SK-N-MC (cell line): ENCODE measurements around the gene ACTA2.

Source experiments
- DNase-seq: peaks from one replicate; pipeline ENCODE4 v3.0.0-alpha.2; 2011; ENCODE audit warnings: low read depth, low spot score
- H3K27ac ChIP-seq: fragments of 200-600 bp; sonication (generic); 2 replicates; pipeline ENCODE4 v1.5.1; 2016; ENCODE audit warnings: mixed run types
- H3K36me3 ChIP-seq: fragments of 200-600 bp; sonication (generic); 2 replicates; pipeline ENCODE4 v1.6.1; 2017; ENCODE audit warnings: antibody characterized with exemption, low read length, mixed read lengths; ENCODE audit not compliant: insufficient read depth
- H3K4me3 ChIP-seq: fragments of 200-600 bp; sonication (generic); 2 replicates; pipeline ENCODE4 v1.5.1; 2016
- H3K9ac ChIP-seq: fragments of 200-600 bp; sonication (generic); 2 replicates; pipeline ENCODE4 v1.8.0; 2017; ENCODE audit warnings: mixed run types, mixed read lengths; ENCODE audit not compliant: insufficient read length
- H3K9me3 ChIP-seq: fragments of 200-600 bp; sonication (generic); 2 replicates; pipeline ENCODE4 v1.6.1; 2017; ENCODE audit warnings: low read depth, mild to moderate bottlenecking, antibody characterized with exemption, low read length, moderate library complexity, mixed read lengths
- EZH2 ChIP-seq: fragments of 200-600 bp; sonication (generic); IDR thresholded peaks from one replicate; pipeline ENCODE4 v1.6.1; 2017; ENCODE audit warnings: antibody characterized with exemption
- FOXP2 ChIP-seq: optimal IDR thresholded peaks from 2 replicates; pipeline ENCODE3; 2011; ENCODE audit warnings: mild to moderate bottlenecking, moderate library complexity; ENCODE audit not compliant: insufficient read depth; ENCODE audit errors: extremely low read length, control extremely low read depth
- POLR2AphosphoS5 ChIP-seq: IDR thresholded peaks from 2 replicates; pipeline ENCODE4 v1.6.1; 2012; ENCODE audit warnings: mild to moderate bottlenecking, low read depth, low read length, borderline replicate concordance

Gene ACTA2

GRCh38 chr10:88986549-88987242 lies 34.1 kb upstream of the ACTA2 start:
- DNase-seq: no peak
- Histone ChIP-seq H3K36me3 (no peaks in the 10 kb centered on the region), H3K27ac (peak overlapping the region; percentile 97), H3K9ac (peak overlapping the region; percentile 47), H3K4me3 (peak overlapping the region; percentile 40; the same call in 1 of the 2 replicates), H3K9me3 (no peaks in the 10 kb centered on the region)
- peak; percentile 32; the same call in 1 of the 2 replicates for TF ChIP-seq POLR2AphosphoS5
- no peak for TF ChIP-seq FOXP2

- Histone ChIP-seq H3K9ac (no peak overlapping the region), H3K27ac (no peak overlapping the region), H3K36me3 (no peaks in the 10 kb centered on the region), H3K4me3 (no peak overlapping the region), H3K9me3 (no peaks in the 10 kb centered on the region)
- TF ChIP-seq EZH2: no peak
- TF ChIP-seq POLR2AphosphoS5: no peak
- TF ChIP-seq FOXP2: no peak
- DNase-seq: no peak
These were observed 32.0 kb upstream of the ACTA2 start for GRCh38 chr10:88984525-88984924.

- no peaks in the 10 kb centered on the region for H3K36me3 ChIP-seq
- no peaks in the 10 kb centered on the region for H3K9me3 ChIP-seq
- no peak for DNase-seq
- TF ChIP-seq POLR2AphosphoS5: no peak
- TF ChIP-seq EZH2: no peak
- no peak for TF ChIP-seq FOXP2
- no peak overlapping the region for H3K9ac ChIP-seq
- peak overlapping the region; percentile 26; the same call in 1 of the 2 replicates for H3K27ac ChIP-seq
- no peak overlapping the region for H3K4me3 ChIP-seq
These were observed 31.4 kb upstream of the ACTA2 start for GRCh38 chr10:88983939-88984338.

GRCh38 chr10:88983206-88983605 lies 30.6 kb upstream of the ACTA2 start:
- Histone ChIP-seq H3K27ac (peak overlapping the region; percentile 73), H3K9me3 (no peaks in the 10 kb centered on the region), H3K36me3 (no peaks in the 10 kb centered on the region), H3K9ac (no peak overlapping the region), H3K4me3 (no peak overlapping the region)
- TF ChIP-seq FOXP2: no peak
- TF ChIP-seq POLR2AphosphoS5: no peak
- DNase-seq: no peak

GRCh38 chr10:88982366-88982765 lies 29.8 kb upstream of the ACTA2 start:
- H3K36me3 ChIP-seq: no peaks in the 10 kb centered on the region
- no peak overlapping the region for H3K9ac ChIP-seq
- no peaks in the 10 kb centered on the region for H3K9me3 ChIP-seq
- DNase-seq: no peak
- peak overlapping the region; percentile 2; the same call in 1 of the 2 replicates for H3K27ac ChIP-seq
- TF ChIP-seq POLR2AphosphoS5: no peak
- TF ChIP-seq EZH2: no peak
- no peak for TF ChIP-seq FOXP2
- no peak overlapping the region for H3K4me3 ChIP-seq

- no peak for DNase-seq
- Histone ChIP-seq H3K4me3 (no peak overlapping the region), H3K9me3 (no peaks in the 10 kb centered on the region), H3K36me3 (no peaks in the 10 kb centered on the region), H3K27ac (no peak overlapping the region), H3K9ac (no peak overlapping the region)
- no peak for TF ChIP-seq POLR2AphosphoS5
- no peak for TF ChIP-seq FOXP2
- no peak for TF ChIP-seq EZH2
These were observed 28.9 kb upstream of the ACTA2 start for GRCh38 chr10:88981435-88981834.

GRCh38 chr10:88980800-88981199 lies 28.2 kb upstream of the ACTA2 start:
- no peak for TF ChIP-seq POLR2AphosphoS5
- no peak for TF ChIP-seq FOXP2
- no peak for TF ChIP-seq EZH2
- H3K9ac ChIP-seq: no peak overlapping the region
- DNase-seq: no peak
- H3K4me3 ChIP-seq: no peak overlapping the region
- H3K27ac ChIP-seq: no peak overlapping the region
- H3K9me3 ChIP-seq: no peaks in the 10 kb centered on the region
- no peaks in the 10 kb centered on the region for H3K36me3 ChIP-seq

- TF ChIP-seq POLR2AphosphoS5 (no peak), EZH2 (no peak), FOXP2 (no peak)
- no peaks in the 10 kb centered on the region for H3K9me3 ChIP-seq
- H3K27ac ChIP-seq: no peak overlapping the region
- no peaks in the 10 kb centered on the region for H3K36me3 ChIP-seq
- no peak for DNase-seq
- no peak overlapping the region for H3K4me3 ChIP-seq
- no peak overlapping the region for H3K9ac ChIP-seq
These were observed 27.7 kb upstream of the ACTA2 start for GRCh38 chr10:88980247-88980646.
